Measurements from ENCODE around the gene ZFTA.

The ZFTA gene

DNA sequence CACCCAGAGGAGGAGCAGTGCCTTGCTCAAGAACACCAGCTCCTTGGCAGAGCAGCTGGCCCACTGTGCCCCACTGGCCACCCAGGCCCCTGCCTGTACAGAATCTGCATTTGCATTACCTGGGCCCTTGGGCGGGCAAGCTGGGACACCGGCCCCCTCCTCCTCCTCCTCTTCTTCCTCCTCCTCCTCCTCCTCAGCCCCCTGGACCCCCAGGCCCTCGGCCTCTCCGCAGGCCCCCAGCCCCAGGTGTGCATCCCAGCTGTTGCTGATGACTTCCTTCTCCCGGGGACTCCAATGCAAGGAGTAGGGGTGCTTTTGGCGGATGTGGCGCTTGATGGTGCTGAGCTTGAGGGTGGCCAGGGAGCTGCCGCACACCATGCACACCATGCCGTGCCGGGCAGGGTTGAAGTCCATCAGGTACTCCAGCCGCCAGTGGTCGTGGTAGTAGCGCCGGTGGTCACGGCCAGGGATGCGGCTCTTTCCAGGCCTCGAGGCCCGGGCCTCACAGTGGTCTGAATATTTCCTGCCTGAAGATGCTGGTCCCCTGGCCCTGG is 2.8 kb downstream of the ZFTA start:
- H3K4me3 ChIP-seq (ENCODE audit: low read depth, low read length) = no peak overlapping the region
- TF ChIP-seq CTCF (IDR thresholded peaks at IDR 0.05; ENCODE audit: low read depth, low read length) (no peak), MYC (IDR thresholded peaks at IDR 0.05; ENCODE audit: low read depth, low read length) (no peak), POLR2A (IDR thresholded peaks at IDR 0.05; ENCODE audit: extremely low read depth, insufficient read length) (no peak)
- TF ChIP-seq, protein P1, sequence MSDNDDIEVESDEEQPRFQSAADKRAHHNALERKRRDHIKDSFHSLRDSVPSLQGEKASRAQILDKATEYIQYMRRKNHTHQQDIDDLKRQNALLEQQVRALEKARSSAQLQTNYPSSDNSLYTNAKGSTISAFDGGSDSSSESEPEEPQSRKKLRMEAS (IDR thresholded peaks at IDR 0.05; ENCODE audit: low read depth, low read length) = no peak

GRCh38 chr11:63764679-63765647 is 3.6 kb downstream of the ZFTA start:
- DNase-seq (ENCODE audit: low read depth) = peak; percentile 21

More for the DNA sequence above, 2.8 kb downstream of the ZFTA start:
- DNase-seq (ENCODE audit: low read depth) = no peak

GRCh38 chr11:63764340-63764678 is 4.3 kb downstream of the ZFTA start:
- no peak overlapping the region for H3K4me3 ChIP-seq (ENCODE audit: low read depth, low read length)
- DNase-seq (ENCODE audit: low read depth) = no peak
- TF ChIP-seq, protein P1 (IDR thresholded peaks at IDR 0.05; ENCODE audit: low read depth, low read length) = no peak
- TF ChIP-seq MYC (IDR thresholded peaks at IDR 0.05; ENCODE audit: low read depth, low read length) (no peak), POLR2A (IDR thresholded peaks at IDR 0.05; ENCODE audit: extremely low read depth, insufficient read length) (no peak), CTCF (IDR thresholded peaks at IDR 0.05; ENCODE audit: low read depth, low read length) (no peak)

More at GRCh38 chr11:63764679-63765647, 3.6 kb downstream of the ZFTA start:
- no peak overlapping the region for H3K4me3 ChIP-seq (ENCODE audit: low read depth, low read length)
- no peak for TF ChIP-seq MYC (IDR thresholded peaks at IDR 0.05; ENCODE audit: low read depth, low read length)
- no peak for TF ChIP-seq POLR2A (IDR thresholded peaks at IDR 0.05; ENCODE audit: extremely low read depth, insufficient read length)
- TF ChIP-seq, protein P1 (IDR thresholded peaks at IDR 0.05; ENCODE audit: low read depth, low read length) = no peak
- no peak for TF ChIP-seq CTCF (IDR thresholded peaks at IDR 0.05; ENCODE audit: low read depth, low read length)

DNA sequence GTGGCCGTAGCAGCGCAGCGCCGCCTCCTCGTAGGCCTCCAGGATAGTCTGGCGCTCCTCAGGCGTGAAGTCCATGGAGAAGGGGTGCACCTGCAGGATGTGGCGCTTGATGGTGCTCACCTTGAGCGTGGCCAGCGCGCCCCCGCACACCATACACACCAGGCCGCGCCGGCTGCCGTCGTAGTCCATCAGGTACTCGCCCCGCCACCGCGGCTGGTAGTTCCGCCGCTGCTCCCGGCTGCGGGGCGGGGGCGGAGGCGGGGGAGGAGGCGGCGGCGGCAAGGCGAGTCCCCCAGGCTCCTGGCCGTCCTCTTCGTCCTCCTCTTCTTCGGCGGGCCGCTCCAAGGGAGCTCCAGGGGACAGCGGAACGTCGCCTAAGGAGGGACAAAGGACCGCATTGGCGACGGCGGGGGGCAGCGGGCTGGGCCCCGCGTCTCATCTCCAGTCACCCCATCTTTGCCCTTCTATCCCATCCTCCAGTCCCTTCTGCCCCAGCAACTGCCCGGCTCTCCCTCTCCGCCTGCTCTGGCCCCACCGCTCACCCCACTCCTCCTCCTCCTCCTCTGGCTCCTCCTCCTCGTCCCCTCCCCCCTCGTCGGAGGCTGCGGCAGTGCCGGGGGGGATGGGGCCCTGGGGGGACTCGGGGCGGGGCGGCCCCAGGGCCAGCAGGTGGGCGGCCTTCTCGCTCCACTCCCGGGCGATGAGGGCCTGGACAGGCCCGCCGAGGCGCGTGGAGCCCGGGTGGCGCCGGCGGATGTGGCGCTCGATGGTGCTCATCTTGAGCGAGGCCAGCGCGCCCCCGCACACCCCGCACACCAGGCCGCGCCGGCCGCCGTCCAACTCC is 4.9 kb downstream of the ZFTA start:
- no peak for DNase-seq (ENCODE audit: low read depth)
- no peak for TF ChIP-seq CTCF (IDR thresholded peaks at IDR 0.05; ENCODE audit: low read depth, low read length)
- no peak for TF ChIP-seq MYC (IDR thresholded peaks at IDR 0.05; ENCODE audit: low read depth, low read length)
- TF ChIP-seq, protein P1 (IDR thresholded peaks at IDR 0.05; ENCODE audit: low read depth, low read length) = no peak
- no peak for TF ChIP-seq POLR2A (IDR thresholded peaks at IDR 0.05; ENCODE audit: extremely low read depth, insufficient read length)
- H3K4me3 ChIP-seq (ENCODE audit: low read depth, low read length) = no peak overlapping the region

DNA sequence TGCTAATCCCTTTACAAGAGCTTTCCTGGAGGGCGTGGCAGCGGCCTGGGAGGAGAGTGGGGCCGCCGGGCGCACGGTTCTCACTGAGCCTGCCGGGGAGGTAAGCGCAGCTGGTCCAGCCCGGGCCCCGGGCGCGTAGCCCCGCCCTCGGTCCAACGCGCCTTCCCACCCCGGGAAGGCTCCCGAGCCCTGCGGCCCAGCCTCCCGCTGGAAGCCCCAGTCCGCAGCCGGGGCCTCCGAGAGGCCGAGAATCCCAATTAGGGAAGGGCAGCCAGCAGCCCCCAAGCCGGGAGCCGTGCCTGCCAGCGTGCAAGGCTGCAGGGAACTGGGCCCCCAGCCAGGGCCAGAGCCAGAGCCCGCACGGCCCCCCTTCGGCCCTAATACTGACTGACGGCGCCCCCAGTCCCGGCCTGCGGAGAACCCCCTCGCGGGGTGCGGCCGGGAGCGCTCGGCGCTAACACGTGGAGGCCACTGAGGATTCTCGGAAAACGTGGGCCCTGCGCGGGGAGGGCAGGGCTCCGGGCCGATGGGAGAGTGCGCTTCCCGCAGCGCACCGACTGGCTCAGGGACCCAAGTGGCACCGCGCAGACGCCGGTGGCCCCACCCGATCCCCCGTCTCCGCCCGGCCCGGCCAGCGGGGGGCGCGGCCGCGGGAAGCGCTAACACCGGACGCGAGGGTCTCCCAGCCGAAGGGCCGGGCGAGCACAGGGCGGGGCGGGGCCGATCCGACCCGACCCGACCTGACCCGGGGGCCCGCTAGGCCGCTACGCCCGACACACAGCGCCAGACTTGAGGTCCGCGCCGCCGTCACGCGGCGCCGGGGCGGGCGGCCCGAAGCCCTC is 5.7 kb downstream of the ZFTA start:
- no peak overlapping the region for H3K4me3 ChIP-seq (ENCODE audit: low read depth, low read length)
- TF ChIP-seq, protein P1 (IDR thresholded peaks at IDR 0.05; ENCODE audit: low read depth, low read length) = no peak
- TF ChIP-seq CTCF (IDR thresholded peaks at IDR 0.05; ENCODE audit: low read depth, low read length) (no peak), POLR2A (IDR thresholded peaks at IDR 0.05; ENCODE audit: extremely low read depth, insufficient read length) (no peak), MYC (IDR thresholded peaks at IDR 0.05; ENCODE audit: low read depth, low read length) (no peak)
- no peak for DNase-seq (ENCODE audit: low read depth)

All from NB4 (cell line).